Testis (tissue), 3 donors: ENCODE measurements around the gene PDHA2. TPM values are rescaled to one million over a fixed set of nuclear protein-coding genes. Genes with fewer than 3 reads are reported as not detected.
"Not testable (repeated sequence)": the region's sequence is repeated elsewhere in the genome, so short reads cannot be mapped to it uniquely, and the experiment has no call there.

Experiments
- DNase-seq: peaks from one replicate; pipeline ENCODE4 v3.0.0-alpha.2; 2019
- H3K27ac ChIP-seq, 2 donors: fragments of 200-600 bp; sonication (generic); one replicate each; pipeline ENCODE4 v1.5.1; 2019
- H3K27me3 ChIP-seq: fragments of 200-600 bp; sonication (generic); one replicate; pipeline ENCODE4 v1.5.1; 2019
- H3K36me3 ChIP-seq: fragments of 200-600 bp; sonication (generic); one replicate; pipeline ENCODE4 v1.5.1; 2017; ENCODE audit warnings: low read depth; ENCODE audit errors: missing control alignments
- H3K4me1 ChIP-seq: fragments of 200-600 bp; sonication (generic); one replicate; pipeline ENCODE4 v1.5.1; 2019
- H3K4me3 ChIP-seq, 2 donors: fragments of 200-600 bp; sonication (generic); one replicate each; pipeline ENCODE4 v1.5.1; 2017 to 2019
- H3K9me3 ChIP-seq: fragments of 200-600 bp; sonication (generic); one replicate; pipeline ENCODE4 v1.5.1; 2017
- POLR2A ChIP-seq: fragments of 450-650 bp; IDR thresholded peaks from one replicate; pipeline ENCODE4 v1.6.1; 2017; ENCODE audit warnings: antibody characterized with exemption, mild to moderate bottlenecking, moderate library complexity
- WGBS, 2 donors: methylation state at CpG; one replicate each; pipeline ENCODE4 v1.1.5; 2018; 5-methylcytosine and 5-hydroxymethylcytosine counted together
- intact Hi-C: fragments of 100-400 bp; cut with DNase I; formaldehyde crosslinking; loops from one replicate; pipeline ENCODE4 v1.15.1; 2023; ENCODE audit warnings: low total_unique reads
- polyA plus RNA-seq: library from polyadenylated mRNA; stranded (reverse); fragments of 350-450 nt; fragmentation: Illumina TruSeq; extraction: RNeasy Lipid Tissue Mini Kit (QIAGEN cat#74804); gene quantifications from one replicate; pipeline ENCODE4 v1.2.3, GENCODE V29; 2014; ENCODE audit warnings: low read depth, low replicate concordance; ENCODE audit not compliant: insufficient read depth
- total RNA-seq, 2 donors: library from RNA; depleted of rRNA; stranded (reverse); fragments of >200 nt; gene quantifications; one replicate each; pipeline ENCODE4 v1.2.3, GENCODE V29; 2016
- TF ChIP-seq, protein P1 (sequence below), 3 experiments: fragments of 450-650 bp in 2 of 3; fragments of 200-600 bp in 1 of 3; sonication (generic) in 1 of 3; IDR thresholded peaks; one replicate each; pipeline ENCODE4 v1.5.1; 2016 to 2019; ENCODE audit warnings: antibody characterized with exemption in 3 of 3, mild to moderate bottlenecking in 2 of 3, moderate library complexity in 1 of 3

The PDHA2 gene
- total and polyA plus RNA-seq, 3 donors from 2014 or later, result 28.1 to 141 (median 39.0) TPM

DNA sequence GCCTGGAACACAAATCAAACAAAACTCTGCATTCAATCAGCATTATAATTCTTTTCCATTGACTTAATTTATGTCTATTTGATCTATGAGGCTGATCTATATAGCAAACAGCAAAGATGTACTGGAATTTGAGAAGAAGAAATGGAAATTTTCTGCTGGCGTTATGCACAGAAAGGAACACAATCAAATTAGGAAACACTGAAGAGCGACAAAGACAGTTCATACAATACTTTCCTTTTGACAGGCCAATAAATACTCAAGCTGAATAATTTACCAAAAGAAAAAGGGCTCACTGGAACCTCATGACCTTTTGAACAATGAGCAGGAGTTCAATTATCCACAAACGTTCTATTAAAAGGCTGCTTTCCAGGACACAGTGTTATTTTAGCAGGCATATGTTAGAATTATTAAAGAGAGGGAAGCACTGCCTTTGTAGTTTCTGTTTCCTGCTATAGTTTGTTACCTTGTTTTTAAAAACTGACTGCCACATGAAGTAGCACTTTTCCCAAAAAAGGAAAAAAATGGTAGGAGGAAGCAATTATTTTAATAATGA, 8.1 kb downstream of the PDHA2 start:
- WGBS, 2 donors, result 54 to 60% methylated on average over 3 of the region's 3 CpGs
- TF ChIP-seq POLR2A, result no peak
- TF ChIP-seq, protein P1, sequence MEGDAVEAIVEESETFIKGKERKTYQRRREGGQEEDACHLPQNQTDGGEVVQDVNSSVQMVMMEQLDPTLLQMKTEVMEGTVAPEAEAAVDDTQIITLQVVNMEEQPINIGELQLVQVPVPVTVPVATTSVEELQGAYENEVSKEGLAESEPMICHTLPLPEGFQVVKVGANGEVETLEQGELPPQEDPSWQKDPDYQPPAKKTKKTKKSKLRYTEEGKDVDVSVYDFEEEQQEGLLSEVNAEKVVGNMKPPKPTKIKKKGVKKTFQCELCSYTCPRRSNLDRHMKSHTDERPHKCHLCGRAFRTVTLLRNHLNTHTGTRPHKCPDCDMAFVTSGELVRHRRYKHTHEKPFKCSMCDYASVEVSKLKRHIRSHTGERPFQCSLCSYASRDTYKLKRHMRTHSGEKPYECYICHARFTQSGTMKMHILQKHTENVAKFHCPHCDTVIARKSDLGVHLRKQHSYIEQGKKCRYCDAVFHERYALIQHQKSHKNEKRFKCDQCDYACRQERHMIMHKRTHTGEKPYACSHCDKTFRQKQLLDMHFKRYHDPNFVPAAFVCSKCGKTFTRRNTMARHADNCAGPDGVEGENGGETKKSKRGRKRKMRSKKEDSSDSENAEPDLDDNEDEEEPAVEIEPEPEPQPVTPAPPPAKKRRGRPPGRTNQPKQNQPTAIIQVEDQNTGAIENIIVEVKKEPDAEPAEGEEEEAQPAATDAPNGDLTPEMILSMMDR (IDR thresholded peaks at IDR 0.05), result no peak
- Histone ChIP-seq H3K9me3 (no peaks in the 10 kb centered on the region), H3K4me1 (no peaks in the 10 kb centered on the region), H3K27me3 (no peaks in the 10 kb centered on the region), H3K4me3 (no peak overlapping the region), H3K27ac (no peak overlapping the region), H3K36me3 (no peaks in the 10 kb centered on the region)
- intact Hi-C loops, result no loop called here
- DNase-seq, result no peak

DNA sequence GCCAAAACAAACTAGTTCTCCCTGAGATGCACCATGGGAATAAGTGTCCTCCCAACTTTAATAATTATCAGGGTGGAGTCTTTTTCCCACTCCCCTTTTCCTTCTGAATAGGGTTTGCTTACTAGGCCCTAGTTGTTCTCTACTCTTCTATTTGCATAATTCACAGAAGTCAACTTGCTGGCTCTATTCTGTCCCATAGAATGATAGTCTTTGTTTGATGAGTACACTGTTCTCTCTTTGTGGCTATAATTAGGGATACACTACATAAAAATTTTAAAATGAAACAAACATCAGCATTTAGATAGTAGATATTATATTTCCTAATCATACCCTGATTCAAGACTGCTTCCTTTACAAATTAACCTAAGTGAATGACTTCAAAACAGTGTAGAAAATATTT, 10.3 kb downstream of the PDHA2 start:
- Histone ChIP-seq H3K4me1 (no peaks in the 10 kb centered on the region), H3K27me3 (no peaks in the 10 kb centered on the region), H3K9me3 (no peaks in the 10 kb centered on the region), H3K4me3 (no peak overlapping the region), H3K27ac (no peak overlapping the region), H3K36me3 (no peaks in the 10 kb centered on the region)
- DNase-seq, result no peak
- intact Hi-C loops, result no loop called here
- TF ChIP-seq, protein P1 (IDR thresholded peaks at IDR 0.05), result no peak
- TF ChIP-seq POLR2A, result no peak

DNA sequence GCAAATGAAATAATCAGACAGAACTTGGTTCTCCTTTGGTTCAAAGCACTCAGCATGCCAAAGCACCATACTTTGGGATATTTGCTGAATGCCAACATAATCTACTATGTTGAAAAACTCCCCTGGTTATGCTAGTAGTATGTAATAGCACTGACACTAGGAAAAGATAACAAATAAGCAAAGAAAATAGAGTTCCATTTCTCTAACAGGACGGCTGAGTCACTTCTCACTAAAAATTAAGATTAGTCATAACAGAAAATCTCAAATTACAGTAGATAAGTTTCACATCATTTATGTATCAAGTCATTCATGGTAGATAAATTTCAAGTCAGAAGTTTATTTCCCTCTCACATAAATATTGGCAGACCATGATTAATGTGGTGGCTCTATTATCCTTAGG, 17.9 kb downstream of the PDHA2 start:
- DNase-seq, result no peak
- WGBS, 2 donors, result 65 to 72% methylated on average over 1 of the region's 1 CpG
- Histone ChIP-seq H3K9me3 (no peaks in the 10 kb centered on the region), H3K27ac (no peak overlapping the region), H3K4me3 (no peak overlapping the region), H3K36me3 (no peaks in the 10 kb centered on the region), H3K27me3 (no peaks in the 10 kb centered on the region), H3K4me1 (no peaks in the 10 kb centered on the region)
- intact Hi-C loops, result no loop called here
- TF ChIP-seq POLR2A, result no peak
- TF ChIP-seq, protein P1 (IDR thresholded peaks at IDR 0.05), result no peak

DNA sequence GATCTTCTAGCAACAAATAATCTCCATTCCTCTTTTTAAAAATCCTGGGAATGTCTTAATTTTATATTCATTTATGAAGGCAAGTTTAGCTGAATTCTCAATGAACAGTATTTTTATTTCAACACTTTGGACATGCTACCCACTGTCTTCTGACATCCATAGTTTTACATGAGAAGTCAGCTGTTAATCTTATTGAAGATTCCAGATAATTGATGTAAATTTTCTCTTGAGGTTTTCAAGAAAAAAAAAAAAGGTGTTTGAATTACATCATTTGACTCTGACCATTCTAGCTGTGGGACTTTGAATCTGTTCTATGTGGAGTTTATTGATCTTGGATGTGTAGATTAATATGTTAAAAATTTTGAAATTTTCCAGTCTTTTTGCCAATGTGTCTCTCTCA, 28.0 kb downstream of the PDHA2 start:
- no peak for DNase-seq
- intact Hi-C loops, result no loop called here
- no peaks in the 10 kb centered on the region for H3K4me1 ChIP-seq
- no peaks in the 10 kb centered on the region for H3K36me3 ChIP-seq
- H3K27ac ChIP-seq, result no peak overlapping the region
- no peak overlapping the region for H3K4me3 ChIP-seq
- TF ChIP-seq, protein P1 (IDR thresholded peaks at IDR 0.05), result no peak
- TF ChIP-seq POLR2A, result no peak
- no peaks in the 10 kb centered on the region for H3K9me3 ChIP-seq
- no peaks in the 10 kb centered on the region for H3K27me3 ChIP-seq

DNA sequence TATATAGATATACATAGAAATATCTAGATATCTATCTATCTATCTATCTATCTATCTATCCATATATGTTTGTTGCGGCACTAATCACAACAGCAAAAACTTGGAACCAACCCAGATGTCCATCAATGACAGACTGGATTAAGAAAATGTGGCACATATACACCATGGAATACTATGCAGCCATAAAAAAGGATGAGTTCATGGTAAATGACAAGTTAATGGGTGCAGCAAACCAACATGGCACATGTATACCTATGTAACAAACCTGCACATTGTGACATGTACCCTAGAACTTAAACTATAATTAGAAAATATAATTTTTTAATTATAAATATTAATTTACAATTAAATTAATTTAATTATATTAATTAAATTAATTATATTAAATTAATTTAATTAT, 29.5 kb downstream of the PDHA2 start:
- WGBS, 2 donors, result 93 to 100% methylated on average over 1 of the region's 1 CpG
- DNase-seq, H3K27me3 ChIP-seq: not testable (repeated sequence)

More for the DNA sequence above, 29.5 kb downstream of the PDHA2 start:
- intact Hi-C loops, H3K4me1 ChIP-seq, H3K4me3 ChIP-seq, H3K36me3 ChIP-seq, H3K9me3 ChIP-seq, H3K27ac ChIP-seq: not testable (repeated sequence)
